Activated CD4-positive, alpha-beta memory T cell treated with anti-CD3 and anti-CD28 coated beads for 36 hours (primary cell): ENCODE measurements around the gene SYMPK. TPM values are rescaled to one million over a fixed set of nuclear protein-coding genes. Genes with fewer than 3 reads are reported as not detected.

Experiments used
- CTCF ChIA-PET: fragments of 350-600 bp; sonication (Branson Sonifier 250); formaldehyde crosslinking; loops from one replicate; lab custom pipeline; 2021; ENCODE audit warnings: antibody characterized with exemption, inconsistent platforms; lab: Charles Lee
- POLR2A ChIA-PET: fragments of 350-600 bp; sonication (Branson Sonifier 250); formaldehyde crosslinking; loops from one replicate; lab custom pipeline; 2021; ENCODE audit warnings: antibody characterized with exemption; lab: Charles Lee
- DNase-seq: peaks from one replicate; pipeline ENCODE4 v3.0.0-alpha.2; 2020
- H3K27ac Mint-ChIP-seq: one replicate; pipeline ENCODE4 v1.8.0; 2021; ENCODE audit warnings: mixed read lengths
- H3K27me3 Mint-ChIP-seq: one replicate; pipeline ENCODE4 v1.8.0; 2021; ENCODE audit warnings: mixed read lengths
- H3K36me3 Mint-ChIP-seq: one replicate; pipeline ENCODE4 v1.8.0; 2021; ENCODE audit warnings: mixed read lengths
- H3K4me1 Mint-ChIP-seq: one replicate; pipeline ENCODE4 v1.8.0; 2021; ENCODE audit warnings: low read depth, mixed read lengths
- H3K4me3 Mint-ChIP-seq: one replicate; pipeline ENCODE4 v1.8.0; 2021; ENCODE audit warnings: mild to moderate bottlenecking, mixed read lengths
- H3K9me3 Mint-ChIP-seq: one replicate; pipeline ENCODE4 v1.8.0; 2021; ENCODE audit warnings: mixed read lengths
- intact Hi-C: fragments of 100-400 bp; cut with micrococcal nuclease; formaldehyde crosslinking; loops from one replicate; pipeline ENCODE4 v1.15.1; 2023
- total RNA-seq, 2 experiments: library from RNA; stranded (reverse); gene quantifications; one replicate each; pipeline ENCODE4 v1.2.3, GENCODE V29; 2021

The SYMPK gene
- total RNA-seq, result 10 to 100 TPM; 87.8 to 91.6 TPM

- Mint-ChIP-seq H3K4me1 (peaks cover 23% of the 10 kb centered on the region), H3K27ac (peak within 1 kb of the TSS; percentile 93), H3K9me3 (no peaks in the 10 kb centered on the region), H3K27me3 (peaks cover 20% of the 10 kb centered on the region), H3K4me3 (peak within 1 kb of the TSS; percentile 94), H3K36me3 (peaks cover 16% of the 10 kb centered on the region)
- intact Hi-C loops, result loop anchor here (1.0 to 10.0 kb wide), 11 partner anchors 14 to 365 kb away; partner anchors contain the start of genes CCDC61, DMWD, IRF2BP1 and MYPOP
- DNase-seq, result peak; percentile 99
- ChIA-PET POLR2A (interaction anchor here (0.6 to 2.8 kb wide), 9 partner anchors 13 to 154 kb away, joined by 3 to 16 read pairs (median 3); partner anchors contain the start of genes DMWD, IRF2BP1 and MYPOP), CTCF (interaction anchor here (0.8 to 4.0 kb wide), 18 partner anchors 9 to 424 kb away, joined by 3 to 106 read pairs (median 4); partner anchors contain the start of genes CCDC61, FBXO46, IRF2BP1 and MYPOP)
Observed at GRCh38 chr19:45862564-45863334, at the start of gene SYMPK. TSS of gene SYMPK (minus strand) at chr19:45863147. CDS start at chr19:45854495, 8,652 bp downstream.

GRCh38 chr19:45911291-45911690 lies 48.3 kb upstream of the SYMPK start:
- Mint-ChIP-seq H3K27ac (no peak overlapping the region), H3K9me3 (no peaks in the 10 kb centered on the region), H3K27me3 (peaks cover 26% of the 10 kb centered on the region), H3K36me3 (no peaks in the 10 kb centered on the region), H3K4me3 (no peak overlapping the region), H3K4me1 (no peaks in the 10 kb centered on the region)
- ChIA-PET POLR2A (no interaction called here), CTCF (no interaction called here)
- DNase-seq, result no peak
- intact Hi-C loops, result no loop called here

- POLR2A ChIA-PET, result no interaction called here
- Mint-ChIP-seq H3K4me3 (no peak overlapping the region), H3K27ac (no peak overlapping the region), H3K27me3 (peaks cover 23% of the 10 kb centered on the region), H3K36me3 (no peaks in the 10 kb centered on the region), H3K9me3 (no peaks in the 10 kb centered on the region), H3K4me1 (no peaks in the 10 kb centered on the region)
- intact Hi-C loops, result no loop called here
- CTCF ChIA-PET, result interaction anchor here (0.9 kb wide), 1 partner anchor 371 kb away, joined by 3 read pairs; no protein-coding TSS in a partner anchor
- DNase-seq, result no peak
Observed at GRCh38 chr19:45908956-45909355, 46.0 kb upstream of the SYMPK start.

- POLR2A ChIA-PET, result no interaction called here
- CTCF ChIA-PET, result interaction anchor here (0.7 to 1.0 kb wide), 2 partner anchors 122 to 173 kb away, joined by 3 read pairs; no protein-coding TSS in a partner anchor
- Mint-ChIP-seq H3K36me3 (no peaks in the 10 kb centered on the region), H3K4me3 (no peak overlapping the region), H3K9me3 (no peaks in the 10 kb centered on the region), H3K4me1 (no peaks in the 10 kb centered on the region), H3K27ac (no peak overlapping the region), H3K27me3 (peaks cover 9% of the 10 kb centered on the region)
- no peak for DNase-seq
- intact Hi-C loops, result no loop called here
Observed at GRCh38 chr19:45906221-45906620, 43.3 kb upstream of the SYMPK start.

GRCh38 chr19:45905011-45905410 lies 42.1 kb upstream of the SYMPK start:
- Mint-ChIP-seq H3K4me1 (peaks cover 7% of the 10 kb centered on the region), H3K27me3 (peaks cover 3% of the 10 kb centered on the region), H3K4me3 (no peak overlapping the region), H3K36me3 (peaks cover 4% of the 10 kb centered on the region), H3K27ac (no peak overlapping the region), H3K9me3 (no peaks in the 10 kb centered on the region)
- intact Hi-C loops, result no loop called here
- no peak for DNase-seq
- POLR2A ChIA-PET, result no interaction called here
- CTCF ChIA-PET, result interaction anchor here (1.0 kb wide), 1 partner anchor 124 kb away, joined by 3 read pairs; no protein-coding TSS in a partner anchor

- CTCF ChIA-PET, result interaction anchor here (0.7 to 3.7 kb wide), 14 partner anchors 10 to 365 kb away, joined by 3 to 28 read pairs (median 6); partner anchors contain the start of genes FOXA3, IRF2BP1, SIX5 and SYMPK
- intact Hi-C loops, result loop anchor here (1.0 to 2.0 kb wide), 4 partner anchors 17 to 92 kb away; partner anchors contain the start of genes CCDC61, IRF2BP1 and SYMPK
- POLR2A ChIA-PET, result interaction anchor here (0.6 to 3.7 kb wide), 8 partner anchors 15 to 186 kb away, joined by 3 to 25 read pairs (median 3); partner anchors contain the start of genes CCDC61, FOXA3, IRF2BP1 and SYMPK
- peak overlapping the region; percentile 80 for H3K27ac Mint-ChIP-seq
- peak overlapping the region; percentile 93 for H3K4me3 Mint-ChIP-seq
- no peaks in the 10 kb centered on the region for H3K9me3 Mint-ChIP-seq
- H3K27me3 Mint-ChIP-seq, result no peaks in the 10 kb centered on the region
- H3K36me3 Mint-ChIP-seq, result peaks cover 10% of the 10 kb centered on the region
- H3K4me1 Mint-ChIP-seq, result peaks cover 7% of the 10 kb centered on the region
- DNase-seq, result peak; percentile 100
Observed at GRCh38 chr19:45902651-45903625, 40.0 kb upstream of the SYMPK start.

- Mint-ChIP-seq H3K27me3 (no peaks in the 10 kb centered on the region), H3K27ac (peak within 1 kb of the TSS; percentile 80), H3K36me3 (peaks cover 10% of the 10 kb centered on the region), H3K4me3 (peak within 1 kb of the TSS; percentile 93), H3K4me1 (peaks cover 7% of the 10 kb centered on the region), H3K9me3 (no peaks in the 10 kb centered on the region)
- no peak for DNase-seq
- CTCF ChIA-PET, result interaction anchor here (1.1 to 3.7 kb wide), 11 partner anchors 10 to 132 kb away, joined by 3 to 28 read pairs (median 8); partner anchors contain the start of genes FOXA3, IRF2BP1, SIX5 and SYMPK
- intact Hi-C loops, result loop anchor here (1.0 to 2.0 kb wide), 4 partner anchors 16 to 93 kb away; partner anchors contain the start of genes CCDC61, IRF2BP1 and SYMPK
- POLR2A ChIA-PET, result interaction anchor here (0.6 to 3.7 kb wide), 8 partner anchors 15 to 185 kb away, joined by 3 to 25 read pairs (median 3); partner anchors contain the start of genes CCDC61, FOXA3, IRF2BP1 and SYMPK
Observed at GRCh38 chr19:45901912-45902650, 39.1 kb upstream of the SYMPK start, which contains the start of gene MYPOP. TSS of gene MYPOP (minus strand) at chr19:45902613. CDS start at chr19:45901773, 840 bp downstream.

GRCh38 chr19:45901432-45901911 lies 38.5 kb upstream of the SYMPK start:
- ChIA-PET CTCF (interaction anchor here (1.2 to 3.7 kb wide), 4 partner anchors 9 to 22 kb away, joined by 3 to 28 read pairs (median 6); partner anchors contain the start of gene IRF2BP1), POLR2A (interaction anchor here (0.6 to 3.7 kb wide), 3 partner anchors 15 to 128 kb away, joined by 3 to 25 read pairs (median 3); partner anchors contain the start of gene IRF2BP1)
- Mint-ChIP-seq H3K9me3 (no peaks in the 10 kb centered on the region), H3K4me1 (peaks cover 7% of the 10 kb centered on the region), H3K27me3 (no peaks in the 10 kb centered on the region), H3K4me3 (peak overlapping the region; percentile 50), H3K36me3 (peaks cover 10% of the 10 kb centered on the region), H3K27ac (no peak overlapping the region)
- intact Hi-C loops, result no loop called here
- DNase-seq, result peak; percentile 65

GRCh38 chr19:45900738-45901431 lies 37.9 kb upstream of the SYMPK start:
- intact Hi-C loops, result no loop called here

More at GRCh38 chr19:45900738-45901431, 37.9 kb upstream of the SYMPK start:
- Mint-ChIP-seq H3K27ac (no peak overlapping the region), H3K27me3 (no peaks in the 10 kb centered on the region), H3K9me3 (no peaks in the 10 kb centered on the region), H3K4me3 (peak overlapping the region; percentile 21), H3K4me1 (peaks cover 7% of the 10 kb centered on the region), H3K36me3 (peaks cover 10% of the 10 kb centered on the region)
- DNase-seq, result no peak
- CTCF ChIA-PET, result interaction anchor here (1.1 to 3.7 kb wide), 4 partner anchors 16 to 38 kb away, joined by 3 to 28 read pairs (median 4); partner anchors contain the start of genes IRF2BP1 and SYMPK
- POLR2A ChIA-PET, result interaction anchor here (1.2 to 3.7 kb wide), 2 partner anchors 14 to 38 kb away, joined by 3 to 25 read pairs; partner anchors contain the start of gene IRF2BP1
